Muscle of arm (tissue), 12 donors: Measurements from ENCODE around the gene HOXA11. TPM values are rescaled to one million over a fixed set of nuclear protein-coding genes. Genes with fewer than 3 reads are reported as not detected.

ENCODE experiments used
- DNase-seq: peaks from one replicate; pipeline ENCODE4 v3.0.0-alpha.2; 2013
- polyA plus RNA-seq, 12 donors: library from polyadenylated mRNA; unstranded; fragments of 120-200 nt; gene quantifications; one replicate each; pipeline ENCODE4 v1.2.1, GENCODE V29; 2013; ENCODE audit not compliant: insufficient read length in 12 of 12

Gene HOXA11
- polyA plus RNA-seq, 12 donors = 0.58 to 10.1 (median 2.2) TPM; not detected in 1

DNA sequence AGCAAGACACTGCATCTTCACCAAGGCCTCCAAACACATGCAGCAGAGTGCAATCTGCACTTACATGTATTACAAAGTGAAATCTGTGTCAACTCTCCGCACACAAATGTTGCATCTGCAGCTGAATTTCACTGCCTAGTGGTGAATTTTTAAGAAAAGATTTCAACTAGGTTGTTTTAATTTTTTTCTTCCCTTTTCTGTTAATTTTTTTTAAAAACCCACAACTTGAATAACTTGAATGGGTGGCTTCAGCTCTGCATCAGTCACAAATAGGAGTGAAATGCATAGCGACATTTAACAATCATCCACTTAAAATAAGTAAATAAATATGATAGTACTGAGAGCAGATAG lies 8.9 kb upstream of the HOXA11 start:
- DNase-seq = no peak

- no peak for DNase-seq
These were observed 8.4 kb upstream of the HOXA11 start for GRCh38 chr7:27193335-27194001.

GRCh38 chr7:27192546-27193334 lies 7.7 kb upstream of the HOXA11 start:
- no peak for DNase-seq

DNA sequence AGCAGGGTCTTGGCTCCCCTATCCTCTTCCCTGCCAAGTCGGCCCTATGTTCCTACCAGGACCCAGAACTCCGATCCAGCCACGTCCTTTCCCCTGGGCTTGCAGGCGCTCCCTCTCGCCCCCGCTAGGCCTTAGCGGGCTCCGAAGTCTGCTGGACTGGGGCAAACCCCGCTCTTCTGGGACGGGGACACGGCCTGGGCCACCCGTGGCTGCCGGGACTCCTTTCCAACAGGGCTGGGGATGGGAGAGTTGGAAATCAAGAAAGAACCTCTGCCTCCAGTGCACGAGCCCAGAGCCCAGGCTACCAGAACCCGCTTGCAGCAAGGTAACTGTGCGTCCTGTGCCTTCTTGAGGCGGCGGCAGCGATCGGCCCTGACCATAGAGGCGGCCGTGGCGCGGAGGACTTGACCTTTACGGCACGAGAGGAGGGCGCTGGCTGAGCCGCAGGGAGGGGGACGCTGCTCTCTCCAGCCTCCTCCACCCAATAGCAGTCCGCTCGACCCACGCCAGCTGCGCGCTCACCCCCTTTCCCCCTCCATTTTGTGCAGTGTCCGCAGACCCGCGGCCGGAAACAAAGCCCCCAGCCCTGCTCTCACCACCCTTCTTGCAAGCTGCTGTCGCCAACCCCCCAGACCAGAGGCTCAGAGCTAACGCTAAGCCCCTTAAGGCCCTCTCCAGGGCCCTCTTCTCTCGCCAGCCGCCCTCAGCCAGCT lies 7.0 kb upstream of the HOXA11 start:
- DNase-seq = no peak

GRCh38 chr7:27191161-27191731 lies 6.2 kb upstream of the HOXA11 start:
- DNase-seq = no peak

GRCh38 chr7:27189997-27190748 lies 5.1 kb upstream of the HOXA11 start:
- DNase-seq = no peak

DNA sequence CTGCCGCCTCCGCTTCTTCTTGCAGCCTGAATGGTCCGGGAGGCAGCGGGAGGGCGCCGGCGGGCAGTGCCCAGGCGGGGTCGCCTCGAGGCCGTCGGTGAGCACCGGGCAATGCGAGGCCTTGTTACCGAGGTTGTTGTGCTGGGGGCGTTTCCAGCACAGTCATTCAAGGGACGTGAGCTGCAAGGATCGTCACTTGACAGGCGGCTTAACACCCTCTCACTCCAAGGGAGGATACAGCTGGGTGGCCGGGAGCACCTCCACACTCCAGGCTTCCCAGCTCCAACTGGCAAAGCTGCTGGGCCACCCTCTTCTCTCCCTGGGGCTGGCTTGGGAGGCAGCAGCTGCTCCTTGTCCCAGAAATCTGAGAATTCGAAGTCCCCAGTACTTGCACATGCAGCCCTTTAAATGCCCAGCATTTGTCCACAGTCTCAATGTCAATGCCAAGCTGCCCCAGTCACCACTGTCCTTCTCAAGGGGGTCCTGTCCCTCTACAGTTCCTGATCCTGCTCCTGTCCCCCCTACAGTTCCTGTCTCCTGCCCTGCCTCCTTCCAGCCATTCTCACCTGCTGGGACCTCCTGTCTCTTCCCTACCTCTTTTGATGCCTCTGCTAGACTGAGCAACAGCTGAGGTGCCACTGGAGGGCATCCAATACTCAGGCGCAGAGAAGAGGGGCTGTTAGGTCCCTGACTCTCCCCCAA lies 4.4 kb upstream of the HOXA11 start:
- no peak for DNase-seq

- no peak for DNase-seq
These were observed 3.6 kb upstream of the HOXA11 start for GRCh38 chr7:27188386-27189294.

DNA sequence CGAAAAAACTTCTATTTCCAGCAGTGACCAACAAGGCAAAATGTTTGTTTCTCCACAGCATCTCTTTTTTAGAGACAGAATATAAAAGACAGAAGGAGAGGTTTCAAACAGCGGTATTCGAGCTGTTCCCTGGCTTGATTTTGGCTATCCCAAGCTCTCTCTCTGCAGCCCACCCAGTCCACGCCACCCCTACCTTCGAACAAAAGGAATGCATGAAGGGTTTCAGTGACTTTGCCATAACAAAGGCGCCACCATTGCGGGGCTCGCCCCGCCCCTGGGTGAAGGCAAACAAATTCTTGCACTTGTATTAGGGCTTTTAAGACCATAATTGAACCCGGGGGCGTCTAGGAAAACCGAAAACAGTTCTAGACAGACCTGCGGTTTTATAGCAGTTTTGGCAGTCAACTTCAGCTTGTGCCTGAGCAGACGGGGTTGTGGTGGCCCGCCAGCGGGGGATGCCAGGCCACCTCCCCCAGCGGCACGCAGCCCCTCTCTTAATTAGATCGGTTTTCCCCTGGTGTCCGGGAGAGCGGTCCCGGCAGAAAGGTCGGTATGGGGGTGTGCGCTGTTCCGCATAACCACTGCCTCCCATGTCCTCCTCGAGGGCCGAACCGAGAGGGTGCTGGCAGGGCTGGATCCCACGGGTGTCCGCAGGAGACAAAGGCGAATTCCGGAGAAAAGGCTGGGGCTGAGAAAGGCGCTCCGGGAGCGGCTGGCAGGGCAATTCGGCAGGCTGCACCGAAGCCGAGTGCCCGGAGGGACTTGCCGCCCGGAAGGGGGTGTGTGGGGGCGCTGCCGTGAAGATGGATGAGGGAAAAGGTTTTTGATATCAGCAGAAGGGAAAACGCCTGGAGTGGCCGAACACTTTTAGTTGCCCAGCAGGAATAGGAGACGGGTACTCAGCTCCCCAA lies 2.7 kb upstream of the HOXA11 start:
- DNase-seq = no peak

DNA sequence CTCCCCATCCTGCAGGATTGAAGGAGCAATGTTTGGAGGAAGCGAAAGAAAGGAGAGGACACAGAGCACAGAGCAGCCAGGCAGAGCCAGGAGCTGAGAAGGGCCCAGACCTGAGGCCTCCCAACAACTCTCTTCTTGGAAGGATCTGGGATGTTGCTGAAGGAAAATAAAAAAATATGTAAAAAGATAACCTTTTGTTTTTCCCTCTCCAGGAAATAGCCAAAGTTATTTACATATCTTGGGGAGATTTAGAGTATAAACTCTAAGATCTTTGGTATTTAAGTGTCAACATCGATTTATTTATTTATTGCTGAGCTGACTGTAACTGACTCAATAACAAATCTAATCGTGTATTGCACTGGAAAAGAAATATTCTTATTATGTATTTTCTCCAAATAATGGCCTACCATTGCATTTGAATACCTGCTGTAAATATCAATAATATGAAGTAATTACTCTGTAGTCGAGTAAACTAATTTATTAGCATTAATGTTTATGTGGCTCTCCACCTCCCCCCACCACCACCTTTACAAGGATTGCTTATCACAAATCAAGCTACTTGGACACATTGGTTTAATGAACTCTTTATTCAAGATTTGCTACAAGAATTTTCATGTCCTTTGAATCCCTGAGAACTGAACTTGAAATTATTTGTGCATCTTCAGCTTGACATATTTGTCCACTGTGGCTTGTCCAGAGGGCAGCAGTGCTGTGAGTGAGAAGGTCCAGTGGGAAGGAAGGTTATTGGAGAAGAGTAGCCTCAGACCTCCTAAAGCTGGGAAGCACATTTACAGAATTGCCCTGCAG lies 1.8 kb upstream of the HOXA11 start:
- no peak for DNase-seq

DNA sequence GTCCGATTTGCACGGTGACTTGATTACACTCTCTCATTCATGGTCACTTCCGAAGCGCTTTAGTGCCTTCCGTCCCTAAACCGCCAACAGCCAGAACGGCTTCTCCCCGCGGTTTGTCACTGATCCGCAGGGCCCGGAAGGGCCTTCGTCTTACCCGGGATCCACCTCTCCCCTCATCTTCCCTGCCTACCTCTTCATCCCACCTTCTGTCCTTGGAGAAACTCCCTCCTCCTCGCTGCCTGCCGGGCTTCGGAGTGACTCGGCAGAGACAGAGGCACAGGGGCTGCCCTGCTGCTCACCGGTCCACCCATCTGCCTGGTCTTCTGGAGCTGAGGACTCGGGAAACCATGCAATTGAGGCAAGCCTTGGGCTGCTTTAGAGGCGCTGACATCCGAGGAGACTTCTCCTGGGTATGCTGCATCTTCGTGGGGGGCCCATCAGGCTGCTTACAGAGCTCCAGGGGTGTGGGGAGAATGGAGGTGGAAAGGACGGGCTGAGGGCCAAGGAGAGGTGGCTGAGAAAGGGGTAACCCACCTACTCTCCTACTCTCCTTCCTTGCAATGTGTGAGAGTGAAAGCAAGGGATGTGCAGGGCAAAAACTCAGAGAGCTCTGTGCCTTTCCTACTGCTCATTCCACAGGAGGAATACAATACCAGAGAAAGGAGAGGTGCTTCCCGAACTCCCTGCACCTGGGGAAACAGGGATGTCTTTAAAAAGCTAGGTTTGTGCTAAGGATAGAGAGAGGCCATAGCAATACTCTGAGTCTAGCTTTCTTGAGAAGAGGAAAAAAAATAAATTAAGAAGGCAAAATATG lies 1.0 kb upstream of the HOXA11 start:
- no peak for DNase-seq

DNA sequence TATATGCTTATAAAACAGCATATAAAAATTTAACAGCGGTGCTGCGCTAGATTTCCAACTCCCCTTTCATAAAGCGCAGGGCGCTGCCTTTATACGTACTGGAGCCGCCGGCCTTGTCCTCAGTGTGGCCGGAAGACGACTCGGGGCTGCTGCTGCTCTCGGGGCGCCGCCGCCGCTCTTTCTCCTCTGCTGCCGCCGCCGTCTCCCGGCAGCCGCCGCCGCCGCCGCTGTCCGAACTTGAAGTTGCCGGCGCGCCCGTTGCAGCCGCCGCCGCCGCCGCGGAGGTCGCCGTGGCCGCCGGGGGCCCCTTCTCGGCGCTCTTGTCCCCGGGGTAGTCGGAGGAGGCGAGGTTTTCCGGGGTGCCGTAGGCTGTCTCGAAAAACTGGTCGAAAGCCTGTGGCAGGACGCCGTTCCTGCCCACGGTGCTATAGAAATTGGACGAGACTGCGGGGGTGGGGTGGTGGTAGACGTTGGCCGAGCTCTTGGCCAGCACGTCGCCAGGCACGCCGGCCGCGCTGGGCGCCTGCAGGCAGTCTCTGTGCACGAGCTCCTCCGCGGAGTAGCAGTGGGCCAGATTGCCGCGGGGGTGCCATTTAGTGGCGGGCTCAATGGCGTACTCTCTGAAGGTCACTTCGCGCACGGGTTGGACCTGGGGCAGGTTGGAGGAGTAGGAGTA lies 557 bp downstream of the HOXA11 start:
- DNase-seq = no peak

- no peak for DNase-seq
These were observed 1.2 kb downstream of the HOXA11 start for GRCh38 chr7:27183682-27184336.

DNA sequence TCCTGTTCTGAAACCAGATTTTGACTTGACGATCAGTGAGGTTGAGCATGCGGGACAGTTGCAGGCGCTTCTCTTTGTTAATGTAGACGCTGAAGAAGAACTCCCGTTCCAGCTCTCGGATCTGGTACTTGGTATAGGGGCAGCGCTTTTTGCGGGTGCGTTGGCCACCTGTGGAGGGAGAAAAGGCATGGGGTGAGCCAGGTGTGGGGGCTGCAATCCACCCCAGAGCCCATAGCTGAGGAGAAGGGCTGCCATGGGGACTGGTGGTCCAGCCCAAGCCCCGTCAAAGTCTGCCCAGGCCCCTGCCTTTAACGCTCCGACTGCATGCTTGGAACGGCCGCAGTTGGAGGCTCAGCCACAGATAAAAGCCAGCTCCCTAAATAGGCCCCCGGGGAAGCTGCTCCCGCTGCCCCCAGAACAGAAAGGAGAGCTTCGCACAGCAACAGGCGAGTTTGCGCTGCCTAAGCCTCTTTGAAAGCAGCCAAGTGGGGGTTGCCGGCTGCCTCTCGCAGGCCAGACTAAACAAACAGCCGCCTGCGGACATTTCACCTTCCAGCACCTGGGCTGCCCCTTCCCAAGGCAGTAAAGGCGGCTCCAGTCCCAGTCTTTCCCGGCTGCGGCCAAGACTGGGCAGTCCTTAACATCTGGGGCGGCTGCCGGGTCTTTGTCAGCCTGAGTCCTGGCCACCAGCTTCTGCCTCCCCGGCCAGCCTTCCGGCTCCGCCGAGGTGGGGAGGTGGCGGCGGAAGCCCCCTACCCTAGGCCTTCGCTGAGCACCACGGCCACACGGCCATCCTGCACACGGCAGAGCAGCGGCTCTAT lies 2.0 kb downstream of the HOXA11 start:
- no peak for DNase-seq

DNA sequence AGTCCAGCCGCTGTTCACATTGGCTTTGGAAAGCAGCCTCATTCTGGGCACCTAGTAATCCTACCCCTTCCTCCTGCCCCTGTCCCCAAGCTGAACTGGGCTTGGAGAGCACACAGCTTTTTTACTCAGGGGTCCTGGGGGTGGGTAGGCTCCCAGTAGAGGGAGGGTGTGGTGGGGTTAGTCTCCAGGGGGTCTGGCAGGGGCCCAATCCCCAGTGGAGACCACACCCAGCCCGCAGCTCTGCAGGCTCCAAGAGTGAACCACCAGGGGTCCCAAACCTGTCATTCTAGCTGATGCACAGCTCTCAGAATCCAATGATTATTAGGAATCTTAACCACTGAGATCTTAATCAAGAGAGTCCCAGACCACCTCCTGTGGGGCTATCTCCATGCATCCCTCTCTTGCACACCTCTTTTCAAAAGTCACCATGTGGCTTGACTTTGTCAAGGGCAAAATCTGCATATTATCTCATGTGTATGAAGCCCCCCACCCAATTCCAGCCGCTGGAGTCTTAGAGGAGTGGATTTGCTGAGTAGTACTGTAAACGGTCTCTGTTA lies 2.7 kb downstream of the HOXA11 start:
- no peak for DNase-seq
